Prostate gland (tissue), 2 donors: ENCODE measurements around the gene GPR87. TPM values are rescaled to one million over a fixed set of nuclear protein-coding genes. Genes with fewer than 3 reads are reported as not detected.

ENCODE experiments used
- DNase-seq: peaks from one replicate; pipeline ENCODE4 v3.0.0-alpha.2; 2019; ENCODE audit warnings: low spot score
- H3K27ac ChIP-seq, 2 donors: fragments of 200-600 bp; sonication (generic); 2 replicates each; pipeline ENCODE4 v1.5.1; 2017 to 2019
- H3K27me3 ChIP-seq: fragments of 200-600 bp; sonication (generic); replicated peaks from 2 replicates; pipeline ENCODE4 v1.5.1; 2019; ENCODE audit not compliant: insufficient read depth
- H3K36me3 ChIP-seq, 2 donors: fragments of 200-600 bp; sonication (generic); 1 replicate in 1 of 2; 2 replicates in 1 of 2; pipeline versions ENCODE4 v1.5.1 to v1.8.1; 2017 to 2019
- H3K4me1 ChIP-seq: fragments of 200-600 bp; sonication (generic); replicated peaks from 2 replicates; pipeline ENCODE4 v1.5.1; 2019
- H3K4me3 ChIP-seq, 2 donors: fragments of 200-600 bp; sonication (generic); 2 replicates each; pipeline ENCODE4 v1.5.1; 2017 to 2019
- H3K9me3 ChIP-seq: fragments of 200-600 bp; sonication (generic); 2 replicates; pipeline ENCODE4 v1.5.1; 2017
- CTCF ChIP-seq, 4 experiments: fragments of 200-600 bp in 2 of 4; fragments of 450-650 bp in 2 of 4; sonication (generic) in 2 of 4; IDR thresholded peaks; 1 replicate in 3 of 4; 2 replicates in 1 of 4; pipeline ENCODE4 v1.5.1; 2016 to 2019; ENCODE audit warnings: antibody characterized with exemption in 4 of 4, mild to moderate bottlenecking in 2 of 4, moderate library complexity in 2 of 4
- POLR2A ChIP-seq: fragments of 450-650 bp; IDR thresholded peaks from one replicate; pipeline ENCODE4 v1.6.1; 2016; ENCODE audit warnings: antibody characterized with exemption, mild to moderate bottlenecking
- POLR2AphosphoS5 ChIP-seq: sonication (generic); formaldehyde crosslinking; IDR thresholded peaks from one replicate; pipeline ENCODE4 v1.6.1; 2017; ENCODE audit warnings: antibody characterized with exemption
- WGBS: methylation state at CpG from one replicate; pipeline ENCODE4 v1.1.5; 2018; 5-methylcytosine and 5-hydroxymethylcytosine counted together
- intact Hi-C: fragments of 100-400 bp; cut with DNase I; formaldehyde crosslinking; loops from one replicate; pipeline ENCODE4 v1.14.2; 2022
- total RNA-seq, 2 donors: library from RNA; depleted of rRNA; stranded (reverse); fragments of >200 nt; gene quantifications; one replicate each; pipeline ENCODE4 v1.1.0, GENCODE V29; 2016

The GPR87 gene
- total RNA-seq, 2 donors from 2014 or later = 9.3 to 10.9 TPM

GRCh38 chr3:151318991-151319390 lies 2.4 kb upstream of the GPR87 start:
- H3K4me3 ChIP-seq = no peak overlapping the region
- 43% methylated on average over 7 of the region's 7 CpGs for WGBS
- peak overlapping the region in 1 of 2 donors; percentile 10 for H3K27ac ChIP-seq

GRCh38 chr3:151318313-151318712 lies 1.7 kb upstream of the GPR87 start:
- intact Hi-C loops = no loop called here
- no peak overlapping the region for H3K27ac ChIP-seq
- no peaks in the 10 kb centered on the region for H3K9me3 ChIP-seq
- no peaks in the 10 kb centered on the region for H3K36me3 ChIP-seq
- H3K4me1 ChIP-seq = no peaks in the 10 kb centered on the region
- no peaks in the 10 kb centered on the region for H3K27me3 ChIP-seq
- H3K4me3 ChIP-seq = no peak overlapping the region
- no peak for TF ChIP-seq POLR2A
- TF ChIP-seq POLR2AphosphoS5 = no peak
- no peak for TF ChIP-seq CTCF (IDR thresholded peaks at IDR 0.05)
- DNase-seq = no peak

More at GRCh38 chr3:151318991-151319390, 2.4 kb upstream of the GPR87 start:
- peak; percentile 42 for DNase-seq
- H3K9me3 ChIP-seq = no peaks in the 10 kb centered on the region
- no peaks in the 10 kb centered on the region for H3K4me1 ChIP-seq
- no peaks in the 10 kb centered on the region for H3K27me3 ChIP-seq
- TF ChIP-seq POLR2AphosphoS5 (peak; percentile 45), POLR2A (no peak)
- intact Hi-C loops = no loop called here
- no peaks in the 10 kb centered on the region for H3K36me3 ChIP-seq

GRCh38 chr3:151315846-151316245 lies 774 bp downstream of the GPR87 start:
- no peaks in the 10 kb centered on the region for H3K36me3 ChIP-seq
- peak; percentile 42 for DNase-seq
- intact Hi-C loops = no loop called here
- H3K27me3 ChIP-seq = no peaks in the 10 kb centered on the region
- peak overlapping the region in 1 of 2 donors; percentile 46 for H3K27ac ChIP-seq
- TF ChIP-seq POLR2AphosphoS5 (peak; percentile 46), POLR2A (no peak)
- no peaks in the 10 kb centered on the region for H3K4me1 ChIP-seq
- no peaks in the 10 kb centered on the region for H3K9me3 ChIP-seq
- 40% methylated on average over 2 of the region's 2 CpGs for WGBS
- no peak overlapping the region for H3K4me3 ChIP-seq

- intact Hi-C loops = no loop called here
- TF ChIP-seq POLR2A (no peak), POLR2AphosphoS5 (no peak), CTCF (IDR thresholded peaks at IDR 0.05) (no peak)
- H3K4me3 ChIP-seq = no peak overlapping the region
- WGBS = 81% methylated on average over 2 of the region's 2 CpGs
- H3K27me3 ChIP-seq = no peaks in the 10 kb centered on the region
- H3K36me3 ChIP-seq = no peaks in the 10 kb centered on the region
- peak overlapping the region in 1 of 2 donors; percentile 46 for H3K27ac ChIP-seq
- no peak for DNase-seq
- H3K9me3 ChIP-seq = no peaks in the 10 kb centered on the region
- no peaks in the 10 kb centered on the region for H3K4me1 ChIP-seq
Observed at GRCh38 chr3:151315136-151315535, 1.5 kb downstream of the GPR87 start.

- TF ChIP-seq CTCF (IDR thresholded peaks at IDR 0.05) (no peak), POLR2A (no peak), POLR2AphosphoS5 (no peak)
- Histone ChIP-seq H3K27me3 (no peaks in the 10 kb centered on the region), H3K36me3 (no peaks in the 10 kb centered on the region), H3K9me3 (no peaks in the 10 kb centered on the region), H3K4me1 (no peaks in the 10 kb centered on the region), H3K4me3 (no peak overlapping the region), H3K27ac (no peak overlapping the region)
- no peak for DNase-seq
- WGBS = 93% methylated on average over 5 of the region's 5 CpGs
- intact Hi-C loops = no loop called here
Observed at GRCh38 chr3:151314593-151314992, 2.0 kb downstream of the GPR87 start.

- TF ChIP-seq POLR2A (no peak), POLR2AphosphoS5 (no peak), CTCF (IDR thresholded peaks at IDR 0.05) (no peak)
- Histone ChIP-seq H3K36me3 (no peaks in the 10 kb centered on the region), H3K4me1 (no peaks in the 10 kb centered on the region), H3K27ac (no peak overlapping the region), H3K9me3 (no peaks in the 10 kb centered on the region), H3K4me3 (no peak overlapping the region), H3K27me3 (no peaks in the 10 kb centered on the region)
- 92% methylated on average over 2 of the region's 2 CpGs for whole genome bisulfite sequencing
- intact Hi-C loops = no loop called here
- no peak for DNase-seq
Observed at GRCh38 chr3:151314137-151314536, 2.5 kb downstream of the GPR87 start.
